SK-N-SH (cell line): ENCODE data around the gene EPHB2.

Experiments used
- CTCF ChIP-seq: fragments of 200-600 bp; sonication (generic); IDR thresholded peaks from 2 replicates; pipeline ENCODE4 v1.6.1; 2017; ENCODE audit warnings: antibody characterized with exemption, mild to moderate bottlenecking, moderate library complexity
- EP300 ChIP-seq, 2 experiments: IDR thresholded peaks; 2 replicates each; pipeline versions ENCODE4 v1.4.0 to v1.6.1; 2012; ENCODE audit warnings: borderline replicate concordance in 1 of 2, low read depth in 1 of 2, low read length in 1 of 2
- FOXM1 ChIP-seq: IDR thresholded peaks from 2 replicates; pipeline ENCODE4 v1.4.0; 2012; ENCODE audit warnings: low read depth, mild to moderate bottlenecking
- MXI1 ChIP-seq: IDR thresholded peaks from 2 replicates; pipeline ENCODE4 v1.6.1; 2012; ENCODE audit warnings: mild to moderate bottlenecking, low read depth, low read length, improper control_type of control experiment
- USF2 ChIP-seq: fragments of 150-350 bp; IDR thresholded peaks from 2 replicates; pipeline ENCODE4 v1.6.1; 2017; ENCODE audit warnings: antibody characterized with exemption, low read length, low read depth, borderline replicate concordance

GRCh38 chr1:22831729-22832413 lies 121.2 kb downstream of the EPHB2 start:
- no peak for TF ChIP-seq FOXM1
- TF ChIP-seq EP300 (IDR thresholded peaks at IDR 0.05; ENCODE audit: borderline replicate concordance in 1 of 2, low read depth in 1 of 2, low read length in 1 of 2) = peak in 1 of 2 experiments; percentile 9; a peak in 1 of 4 replicates
- TF ChIP-seq CTCF = no peak
- TF ChIP-seq MXI1 = no peak
- no peak for TF ChIP-seq USF2
